Activated naive CD8-positive, alpha-beta T cell treated with anti-CD3 and anti-CD28 coated beads, Interleukin-2, amount 50 U/mL, for 24 hours (primary cell): ENCODE results near the gene MYRFL.
"Not testable (repeated sequence)": the region's sequence is repeated elsewhere in the genome, so short reads cannot be mapped to it uniquely, and the experiment has no call there.

Experiments used
- ATAC-seq: fragments of 150-1000 bp; cut with Tn5 transposase; one replicate; pipeline ENCODE4 v1.10.0; 2021
- DNase-seq: peaks from one replicate; pipeline ENCODE4 v3.0.0; 2021
- H3K27ac Mint-ChIP-seq: one replicate; pipeline ENCODE4 v1.8.0; 2021; ENCODE audit warnings: mild to moderate bottlenecking, mixed read lengths
- H3K27me3 Mint-ChIP-seq: one replicate; pipeline ENCODE4 v1.8.0; 2021; ENCODE audit warnings: mixed read lengths
- H3K36me3 Mint-ChIP-seq: one replicate; pipeline ENCODE4 v1.8.0; 2021; ENCODE audit warnings: low read depth, mixed read lengths
- H3K4me1 Mint-ChIP-seq: one replicate; pipeline ENCODE4 v1.8.0; 2021; ENCODE audit warnings: mixed read lengths
- H3K4me3 Mint-ChIP-seq: one replicate; pipeline ENCODE4 v1.8.0; 2021; ENCODE audit warnings: mild to moderate bottlenecking, moderate library complexity, mixed read lengths
- H3K9me3 Mint-ChIP-seq: one replicate; pipeline ENCODE4 v1.8.0; 2021; ENCODE audit warnings: mixed read lengths

The MYRFL gene

DNA sequence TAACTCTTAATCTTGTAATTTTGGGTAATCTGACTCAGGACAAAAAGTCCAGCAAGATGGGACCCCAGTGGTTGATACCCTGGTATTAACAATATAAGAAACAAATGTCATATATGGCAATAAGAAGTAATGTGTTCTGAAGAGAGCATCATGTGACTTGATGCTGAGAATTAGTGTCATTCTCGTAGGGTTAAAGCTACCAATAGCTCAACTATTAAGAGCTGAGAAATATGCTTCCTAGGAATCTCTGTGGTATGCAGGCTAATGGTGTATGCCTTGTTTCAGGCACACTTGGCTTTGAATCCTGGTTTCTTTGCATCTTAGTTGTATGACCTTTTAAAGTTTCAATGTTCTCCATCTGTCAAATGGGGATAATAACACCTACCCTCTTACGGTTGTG is 9.1 kb downstream of the MYRFL start:
- Mint-ChIP-seq H3K4me1 (no peaks in the 10 kb centered on the region), H3K27me3 (peaks cover 14% of the 10 kb centered on the region), H3K36me3 (no peaks in the 10 kb centered on the region), H3K4me3 (no peak overlapping the region), H3K9me3 (no peaks in the 10 kb centered on the region), H3K27ac (no peak overlapping the region)
- no peak for ATAC-seq
- DNase-seq = no peak

DNA sequence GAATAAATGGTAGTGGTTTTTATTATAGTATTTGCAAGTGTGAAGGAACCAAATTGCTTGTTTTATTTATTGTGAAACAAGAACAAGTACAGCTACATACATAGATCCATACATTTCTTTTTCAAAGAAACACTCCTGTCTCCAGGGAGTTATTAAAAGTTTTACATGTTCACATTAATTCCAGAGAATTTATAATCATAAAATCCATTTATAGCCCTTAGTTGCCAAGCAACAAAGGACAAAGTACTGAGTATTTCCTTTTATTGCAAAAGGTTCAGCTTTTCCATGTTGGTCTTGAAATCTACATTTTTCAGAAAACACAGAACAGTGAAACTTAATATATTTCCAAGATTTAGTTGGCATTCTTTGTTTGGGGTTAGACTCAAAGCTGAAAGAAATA is 9.5 kb downstream of the MYRFL start:
- ATAC-seq = no peak
- Mint-ChIP-seq H3K27ac (no peak overlapping the region), H3K27me3 (peaks cover 14% of the 10 kb centered on the region), H3K36me3 (no peaks in the 10 kb centered on the region), H3K4me1 (no peaks in the 10 kb centered on the region), H3K4me3 (no peak overlapping the region), H3K9me3 (no peaks in the 10 kb centered on the region)
- no peak for DNase-seq

DNA sequence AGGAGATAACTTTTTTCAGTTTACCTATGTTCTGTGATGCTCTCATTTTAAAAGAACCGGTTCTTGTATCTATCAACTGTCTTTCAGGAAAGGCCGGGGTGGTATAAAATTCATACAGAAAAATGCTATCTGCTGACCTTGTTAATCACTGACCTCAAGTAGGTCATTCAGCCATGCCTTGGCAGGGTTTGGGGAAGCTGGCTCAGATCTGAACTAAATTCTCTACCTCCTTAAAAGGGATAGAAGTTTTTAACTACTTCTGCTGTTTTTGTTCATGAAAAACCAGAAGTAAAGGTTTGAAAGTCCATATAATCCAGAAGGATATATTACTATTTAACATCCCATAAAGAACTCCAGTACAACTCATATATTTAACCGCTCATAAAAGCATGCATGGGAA is 10.1 kb downstream of the MYRFL start:
- DNase-seq = no peak
- Mint-ChIP-seq H3K9me3 (no peaks in the 10 kb centered on the region), H3K4me3 (no peak overlapping the region), H3K4me1 (no peaks in the 10 kb centered on the region), H3K36me3 (no peaks in the 10 kb centered on the region), H3K27me3 (peaks cover 14% of the 10 kb centered on the region), H3K27ac (no peak overlapping the region)
- ATAC-seq = no peak

DNA sequence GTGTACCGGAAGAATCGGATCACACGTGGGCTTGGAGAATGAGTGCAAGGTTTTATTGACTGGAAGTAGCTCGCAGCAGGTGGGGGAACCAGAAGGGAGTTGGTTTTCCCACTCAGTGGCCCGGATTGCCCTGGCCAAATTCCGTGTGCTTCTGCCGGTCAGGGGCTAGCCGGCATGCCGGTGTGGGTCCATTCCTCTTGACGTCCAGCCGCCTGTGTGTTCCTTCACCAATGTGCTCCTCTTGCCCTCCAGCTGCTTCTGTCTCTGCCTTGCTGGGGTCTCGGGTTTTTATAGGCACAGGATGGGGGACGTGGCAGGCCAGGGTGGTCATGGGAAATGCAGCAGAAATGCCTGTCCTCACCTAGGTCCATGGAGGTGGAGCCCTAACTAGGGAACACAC is 11.0 kb downstream of the MYRFL start:
- H3K27ac Mint-ChIP-seq = no peak overlapping the region
- H3K27me3 Mint-ChIP-seq = peaks cover 17% of the 10 kb centered on the region
- no peaks in the 10 kb centered on the region for H3K36me3 Mint-ChIP-seq
- no peak for DNase-seq
- H3K4me1 Mint-ChIP-seq = no peaks in the 10 kb centered on the region
- H3K4me3 Mint-ChIP-seq = no peak overlapping the region
- no peaks in the 10 kb centered on the region for H3K9me3 Mint-ChIP-seq
- no peak for ATAC-seq

DNA sequence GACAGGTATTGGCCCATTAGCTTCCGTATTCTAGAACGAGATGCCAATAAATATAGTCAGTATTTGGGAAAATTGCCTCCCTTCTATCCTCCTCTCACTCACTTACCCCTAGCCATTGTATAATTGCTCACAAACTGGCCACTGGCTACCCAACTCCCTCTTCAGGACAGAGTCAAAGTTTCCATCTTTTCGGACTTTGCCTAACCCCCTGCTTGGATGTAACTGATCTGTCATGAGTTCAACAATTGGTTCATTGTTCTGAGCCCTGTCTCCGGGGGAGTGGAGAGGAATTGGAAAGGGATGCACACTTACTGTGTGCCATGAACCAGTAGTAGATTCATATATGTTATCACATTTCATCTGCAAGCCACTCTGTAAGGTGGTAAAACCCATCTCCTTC is 12.2 kb downstream of the MYRFL start:
- Mint-ChIP-seq H3K27me3 (peaks cover 18% of the 10 kb centered on the region), H3K36me3 (no peaks in the 10 kb centered on the region), H3K4me3 (no peak overlapping the region), H3K27ac (no peak overlapping the region), H3K4me1 (no peaks in the 10 kb centered on the region), H3K9me3 (no peaks in the 10 kb centered on the region)
- ATAC-seq (no peak), DNase-seq (no peak)

DNA sequence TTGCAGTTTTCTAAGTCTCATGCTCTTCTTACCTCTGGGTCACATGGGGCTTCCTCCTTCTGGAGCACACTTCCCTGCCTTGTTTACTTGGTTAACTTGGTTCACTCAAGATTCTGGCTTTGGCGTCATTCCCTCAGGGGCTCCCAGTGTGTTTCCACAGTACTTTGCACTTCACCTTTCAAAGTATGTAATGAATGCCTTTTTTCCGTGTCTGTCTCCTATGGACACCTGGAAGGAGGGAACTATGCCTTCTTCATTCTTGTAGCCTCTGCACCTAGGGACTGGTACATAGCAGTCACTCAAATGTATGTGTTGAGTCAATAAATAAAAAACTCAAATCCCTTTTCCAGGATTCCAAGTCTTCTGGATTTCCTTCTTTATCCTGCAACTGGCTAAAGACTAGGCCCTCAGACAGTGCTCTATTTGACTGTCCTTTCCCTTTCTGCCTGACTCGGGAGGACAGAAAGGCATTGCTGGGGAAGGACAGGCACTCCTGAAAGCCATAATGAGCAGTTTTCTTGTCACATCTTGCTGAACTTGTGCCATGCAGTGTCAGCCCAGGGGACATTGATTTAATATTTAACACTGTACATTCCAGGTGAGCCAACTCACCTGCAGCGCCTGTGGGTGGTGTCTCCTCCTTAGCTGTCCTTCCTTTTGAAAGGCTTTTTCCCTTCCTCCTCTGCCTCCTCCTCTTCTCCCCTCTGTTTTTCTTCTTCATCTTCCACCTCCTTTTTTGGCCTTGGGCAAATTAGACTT is 12.8 kb downstream of the MYRFL start:
- Mint-ChIP-seq H3K27ac (no peak overlapping the region), H3K36me3 (no peaks in the 10 kb centered on the region), H3K4me1 (no peaks in the 10 kb centered on the region), H3K4me3 (no peak overlapping the region), H3K27me3 (peaks cover 15% of the 10 kb centered on the region), H3K9me3 (no peaks in the 10 kb centered on the region)
- ATAC-seq (no peak), DNase-seq (no peak)

DNA sequence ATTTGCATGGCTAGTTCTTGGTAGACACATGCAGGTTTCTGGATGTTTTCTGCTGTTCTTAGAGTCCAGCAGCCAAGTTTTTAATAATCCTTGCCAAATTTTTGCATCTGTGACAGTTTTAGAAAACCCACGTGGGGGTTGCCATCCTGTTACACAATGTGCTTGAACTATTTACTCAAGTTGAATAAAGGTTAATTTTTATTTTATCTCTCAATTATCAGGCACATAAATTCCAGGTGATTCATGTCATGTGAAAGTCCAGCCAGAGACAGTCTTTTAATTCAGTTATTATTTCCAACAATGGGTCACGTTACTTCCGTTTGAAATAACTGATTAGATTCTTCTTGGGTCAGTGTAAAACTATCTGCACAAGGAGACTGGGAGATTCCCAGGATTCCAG is 15.7 kb downstream of the MYRFL start:
- no peak for ATAC-seq
- no peaks in the 10 kb centered on the region for H3K9me3 Mint-ChIP-seq

DNA sequence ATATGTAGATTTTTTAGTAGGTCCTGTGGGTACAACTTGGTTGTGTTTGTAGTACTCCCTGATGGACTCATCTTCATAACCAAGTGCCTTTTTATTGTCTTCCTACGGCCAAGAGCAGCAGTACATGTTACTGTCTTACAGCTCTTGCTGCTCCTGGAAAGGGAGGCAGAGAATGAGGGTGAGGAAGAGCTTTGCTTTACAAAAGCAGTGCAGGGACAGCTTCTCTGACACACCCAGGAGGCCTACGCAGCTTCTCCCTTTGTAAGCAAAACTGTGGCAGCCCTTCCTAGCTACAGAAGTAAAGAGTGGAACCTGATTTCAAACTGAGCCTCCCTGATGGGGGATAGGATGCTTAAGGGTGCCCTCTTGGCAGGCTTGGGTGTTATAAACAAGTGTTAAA is 18.6 kb downstream of the MYRFL start:
- ATAC-seq (no peak), DNase-seq (no peak)
- Mint-ChIP-seq H3K4me3 (no peak overlapping the region), H3K27me3 (peaks cover 7% of the 10 kb centered on the region), H3K36me3 (no peaks in the 10 kb centered on the region), H3K9me3 (no peaks in the 10 kb centered on the region), H3K27ac (no peak overlapping the region), H3K4me1 (no peaks in the 10 kb centered on the region)

More for the DNA sequence above, 15.7 kb downstream of the MYRFL start:
- no peak overlapping the region for H3K27ac Mint-ChIP-seq
- no peak overlapping the region for H3K4me3 Mint-ChIP-seq
- no peaks in the 10 kb centered on the region for H3K4me1 Mint-ChIP-seq
- H3K36me3 Mint-ChIP-seq = no peaks in the 10 kb centered on the region
- DNase-seq = no peak
- peaks cover 10% of the 10 kb centered on the region for H3K27me3 Mint-ChIP-seq

DNA sequence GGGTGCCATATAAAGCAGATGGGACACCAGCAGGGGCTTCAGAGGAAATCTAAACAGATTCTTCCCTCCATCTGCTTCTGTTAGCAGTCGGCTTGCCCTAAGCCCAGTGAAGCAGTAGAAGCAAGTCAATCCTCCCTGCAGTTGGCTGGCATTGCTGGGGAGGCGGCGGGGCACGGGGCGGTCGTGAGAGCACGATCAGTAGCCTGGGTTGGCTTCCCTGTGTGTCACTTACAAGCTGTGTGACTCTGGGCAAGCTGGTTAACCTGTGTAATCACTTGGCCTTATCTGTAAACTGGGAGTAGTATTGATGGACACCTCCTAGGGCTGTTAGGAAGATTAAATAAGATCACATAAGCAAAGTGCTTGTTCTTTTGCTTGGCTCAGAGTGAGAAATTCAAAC is 19.4 kb downstream of the MYRFL start:
- no peaks in the 10 kb centered on the region for H3K4me1 Mint-ChIP-seq
- H3K27me3 Mint-ChIP-seq = peaks cover 7% of the 10 kb centered on the region
- no peaks in the 10 kb centered on the region for H3K9me3 Mint-ChIP-seq
- H3K27ac Mint-ChIP-seq = no peak overlapping the region
- DNase-seq (no peak), ATAC-seq (no peak)
- H3K36me3 Mint-ChIP-seq = no peaks in the 10 kb centered on the region
- H3K4me3 Mint-ChIP-seq = no peak overlapping the region

DNA sequence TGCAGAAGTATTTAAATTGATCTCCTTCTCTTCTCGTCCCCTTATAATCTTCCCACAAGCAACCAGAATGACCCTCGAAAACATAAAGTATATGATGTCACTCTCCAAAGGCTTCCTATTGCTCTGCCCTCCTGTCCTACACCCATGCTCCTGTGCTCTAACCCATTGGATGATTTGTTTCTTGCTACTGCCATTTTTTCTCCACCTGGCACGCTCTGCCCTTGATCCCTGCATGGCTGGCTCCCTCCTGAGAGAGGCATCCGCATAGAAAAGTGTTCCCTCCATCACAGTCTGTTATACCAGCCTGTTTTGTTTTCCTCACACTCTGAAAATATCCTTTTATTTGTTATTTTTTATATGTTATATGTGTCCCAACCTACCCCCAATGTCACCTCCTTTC is 19.8 kb downstream of the MYRFL start:
- DNase-seq = no peak
- H3K27me3 Mint-ChIP-seq = peaks cover 7% of the 10 kb centered on the region

DNA sequence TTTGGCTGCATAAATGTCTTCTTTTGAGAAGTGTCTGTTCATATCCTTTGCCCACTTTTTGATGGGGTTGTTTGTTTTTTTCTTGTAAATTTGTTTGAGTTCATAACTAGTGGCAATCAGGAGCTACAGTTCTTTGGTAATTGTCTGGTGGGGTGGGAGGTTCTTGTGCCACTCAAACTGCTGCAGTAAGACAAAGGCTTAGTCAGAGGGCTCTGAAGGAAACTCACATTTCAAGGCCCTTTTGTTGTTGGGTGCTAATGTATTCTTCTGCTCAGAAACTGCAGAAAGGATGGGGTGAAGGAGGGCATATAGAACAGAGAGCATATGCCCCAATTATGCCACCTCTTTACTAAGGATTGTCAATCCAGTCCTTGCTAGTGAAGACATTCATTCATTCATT is 21.9 kb downstream of the MYRFL start:
- peaks cover 8% of the 10 kb centered on the region for H3K27me3 Mint-ChIP-seq
- no peaks in the 10 kb centered on the region for H3K4me1 Mint-ChIP-seq
- H3K27ac Mint-ChIP-seq = no peak overlapping the region
- H3K36me3 Mint-ChIP-seq = no peaks in the 10 kb centered on the region
- peaks cover 5% of the 10 kb centered on the region for H3K9me3 Mint-ChIP-seq
- H3K4me3 Mint-ChIP-seq = no peak overlapping the region
- no peak for ATAC-seq
- DNase-seq = no peak

More for the DNA sequence above, 19.8 kb downstream of the MYRFL start:
- Mint-ChIP-seq H3K27ac (no peak overlapping the region), H3K9me3 (peaks cover 2% of the 10 kb centered on the region), H3K4me1 (no peaks in the 10 kb centered on the region), H3K4me3 (no peak overlapping the region), H3K36me3 (no peaks in the 10 kb centered on the region)
- no peak for ATAC-seq

DNA sequence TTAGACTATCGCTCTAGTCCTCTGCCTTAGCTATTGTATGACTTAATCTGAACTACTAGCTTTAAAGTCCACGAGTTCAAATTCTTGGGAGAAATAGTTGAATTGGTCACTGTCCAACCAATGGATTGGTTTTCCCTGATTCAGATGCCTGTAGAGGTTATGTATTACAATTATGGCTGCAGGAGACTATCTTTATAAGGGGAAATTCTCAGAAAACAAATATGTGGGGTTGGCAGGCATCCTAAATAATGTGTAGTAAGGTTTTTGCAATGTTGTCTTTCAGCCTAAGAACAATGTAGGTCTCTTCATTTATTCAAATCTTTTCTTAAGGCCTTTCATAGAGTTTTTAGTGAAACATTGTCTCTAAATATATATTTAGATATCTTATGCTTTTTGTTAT is 26.9 kb downstream of the MYRFL start:
- ATAC-seq (no peak), DNase-seq (no peak)
- Mint-ChIP-seq H3K4me3 (no peak overlapping the region), H3K4me1 (no peaks in the 10 kb centered on the region), H3K27me3 (peaks cover 3% of the 10 kb centered on the region), H3K27ac (no peak overlapping the region), H3K9me3 (peaks cover 10% of the 10 kb centered on the region), H3K36me3 (no peaks in the 10 kb centered on the region)

DNA sequence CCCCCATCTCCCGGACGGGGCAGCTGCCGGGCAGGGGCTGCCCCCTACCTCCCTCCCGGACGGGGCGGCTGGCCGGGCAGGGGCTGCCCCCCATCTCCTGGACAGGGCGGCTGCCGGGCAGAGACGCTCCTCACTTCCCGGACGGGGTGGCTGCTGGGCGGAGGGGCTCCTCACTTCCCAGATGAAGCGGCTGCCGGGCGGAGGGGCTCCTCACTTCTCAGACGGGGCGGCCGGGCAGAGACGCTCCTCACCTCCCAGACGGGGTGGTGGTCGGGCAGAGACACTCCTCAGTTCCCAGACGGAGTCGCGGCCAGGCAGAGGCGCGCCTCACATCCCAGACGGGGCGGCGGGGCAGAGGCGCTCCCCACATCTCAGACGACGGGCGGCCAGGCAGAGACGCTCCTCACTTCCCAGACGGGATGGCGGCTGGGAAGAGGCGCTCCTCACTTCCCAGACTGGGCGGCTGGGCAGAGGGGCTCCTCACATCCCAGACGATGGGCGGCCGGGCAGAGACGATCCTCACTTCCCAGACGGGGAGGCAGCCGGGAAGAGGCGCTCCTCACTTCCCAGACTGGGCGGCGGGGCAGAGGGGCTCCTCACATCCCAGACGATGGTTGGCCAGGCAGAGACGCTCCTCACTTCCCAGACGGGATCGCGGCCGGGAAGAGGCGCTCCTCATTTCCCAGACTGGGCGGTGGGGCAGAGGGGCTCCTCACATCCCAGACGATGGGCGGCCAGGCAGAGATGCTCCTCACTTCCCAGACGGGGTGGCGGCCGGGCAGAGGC is 28.3 kb downstream of the MYRFL start:
- ATAC-seq, H3K9me3 Mint-ChIP-seq, DNase-seq, H3K36me3 Mint-ChIP-seq, H3K4me3 Mint-ChIP-seq, H3K27ac Mint-ChIP-seq, H3K4me1 Mint-ChIP-seq, H3K27me3 Mint-ChIP-seq: not testable (repeated sequence)

DNA sequence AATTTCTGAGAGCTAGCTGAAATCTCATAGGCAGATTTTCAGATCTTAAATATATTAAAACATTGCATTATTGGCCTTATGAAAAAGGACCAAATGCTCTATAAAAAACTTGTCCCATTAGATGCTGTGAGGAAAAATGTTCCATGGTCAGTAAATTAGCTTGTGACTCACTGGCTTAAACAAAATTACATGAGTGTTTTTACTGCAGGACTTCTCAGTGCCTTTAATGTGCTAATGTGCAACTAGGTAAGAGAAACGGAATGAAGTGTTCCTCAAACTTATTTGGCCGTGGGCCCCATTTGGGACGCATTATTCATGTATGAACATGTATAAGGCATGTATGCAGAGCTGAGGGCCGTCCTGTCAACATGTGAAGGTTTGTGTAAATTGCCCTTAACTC is 41.7 kb downstream of the MYRFL start:
- DNase-seq = no peak
- no peaks in the 10 kb centered on the region for H3K4me1 Mint-ChIP-seq
- H3K36me3 Mint-ChIP-seq = no peaks in the 10 kb centered on the region
- H3K27me3 Mint-ChIP-seq = peaks cover 7% of the 10 kb centered on the region
- no peak overlapping the region for H3K4me3 Mint-ChIP-seq
- no peak for ATAC-seq
- H3K9me3 Mint-ChIP-seq = no peaks in the 10 kb centered on the region
- H3K27ac Mint-ChIP-seq = no peak overlapping the region

DNA sequence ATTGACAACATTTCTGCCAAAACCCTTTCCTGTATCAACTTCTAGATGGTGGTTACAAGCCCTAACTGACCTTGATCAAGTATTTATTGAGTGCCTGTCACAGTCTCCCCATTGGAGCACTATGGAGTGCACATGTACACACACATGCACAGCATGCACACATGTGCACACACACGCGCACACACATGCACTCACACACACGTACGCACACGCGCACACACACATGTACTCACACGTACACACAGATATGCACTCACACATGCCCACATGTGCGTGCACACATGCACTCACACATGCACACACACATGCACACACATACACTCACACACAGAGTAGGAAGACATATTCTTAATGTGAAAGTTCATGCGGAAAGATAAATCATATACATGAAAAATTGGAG is 43.7 kb downstream of the MYRFL start:
- no peaks in the 10 kb centered on the region for H3K9me3 Mint-ChIP-seq
- no peak overlapping the region for H3K27ac Mint-ChIP-seq
- DNase-seq = no peak
- no peak for ATAC-seq
- H3K4me3 Mint-ChIP-seq = no peak overlapping the region
- no peaks in the 10 kb centered on the region for H3K4me1 Mint-ChIP-seq
- H3K36me3 Mint-ChIP-seq = no peaks in the 10 kb centered on the region
- peaks cover 12% of the 10 kb centered on the region for H3K27me3 Mint-ChIP-seq
